Esophagus muscularis mucosa (tissue), 4 donors: ENCODE data around the gene CER1. TPM values are rescaled to one million over a fixed set of nuclear protein-coding genes. Genes with fewer than 3 reads are reported as not detected.

ENCODE experiments used
- DNase-seq: peaks from one replicate; pipeline ENCODE4 v3.0.0-alpha.2; 2017; ENCODE audit errors: extremely low spot score
- H3K27ac ChIP-seq, 4 donors: fragments of 200-600 bp; sonication (generic); replicated peaks in 1 of 4; 1 replicate in 3 of 4; 2 replicates in 1 of 4; pipeline ENCODE4 v1.5.1; 2016 to 2019; ENCODE audit warnings: mild to moderate bottlenecking in 1 of 4
- H3K27me3 ChIP-seq, 4 donors: fragments of 200-600 bp; sonication (generic); one replicate each; pipeline versions ENCODE4 v1.5.1 to v1.6.0; 2016 to 2019
- H3K36me3 ChIP-seq, 4 donors: fragments of 200-600 bp; sonication (generic); one replicate each; pipeline ENCODE4 v1.5.1; 2016 to 2019
- H3K4me1 ChIP-seq, 4 donors: fragments of 200-600 bp; sonication (generic); one replicate each; pipeline ENCODE4 v1.5.1; 2016 to 2019
- H3K4me3 ChIP-seq, 4 donors: fragments of 200-600 bp; sonication (generic); 1 replicate in 2 of 4; 2 replicates in 2 of 4; pipeline ENCODE4 v1.5.1; 2016 to 2019; ENCODE audit warnings: mild to moderate bottlenecking in 4 of 4, moderate library complexity in 1 of 4
- H3K9me3 ChIP-seq, 4 donors: fragments of 200-600 bp; sonication (generic); 1 replicate in 3 of 4; 2 replicates in 1 of 4; pipeline ENCODE4 v1.5.1; 2016 to 2019
- CTCF ChIP-seq, 3 experiments: fragments of 200-600 bp in 2 of 3; fragments of 450-650 bp in 1 of 3; sonication (generic) in 2 of 3; IDR thresholded peaks; one replicate each; pipeline ENCODE4 v1.5.1; 2017 to 2019; ENCODE audit warnings: antibody characterized with exemption in 3 of 3, mild to moderate bottlenecking in 2 of 3, moderate library complexity in 1 of 3
- EP300 ChIP-seq: sonication (generic); formaldehyde crosslinking; IDR thresholded peaks from one replicate; pipeline ENCODE4 v1.6.1; 2017; ENCODE audit warnings: antibody characterized with exemption
- POLR2A ChIP-seq: fragments of 450-650 bp; IDR thresholded peaks from one replicate; pipeline ENCODE4 v1.6.1; 2017; ENCODE audit warnings: antibody characterized with exemption, moderate library complexity, mild to moderate bottlenecking, low read depth
- POLR2AphosphoS5 ChIP-seq, 2 donors: sonication (generic); formaldehyde crosslinking; IDR thresholded peaks; one replicate each; pipeline ENCODE4 v1.6.1; 2017; ENCODE audit warnings: antibody characterized with exemption in 2 of 2
- WGBS: methylation state at CpG from one replicate; pipeline ENCODE4 v1.1.5; 2018; 5-methylcytosine and 5-hydroxymethylcytosine counted together
- intact Hi-C: fragments of 100-400 bp; cut with DNase I; formaldehyde crosslinking; loops from one replicate; pipeline ENCODE4 v1.15.1; 2023
- total RNA-seq, 4 donors: library from RNA; depleted of rRNA; stranded (reverse); fragments of >200 nt; gene quantifications; one replicate each; pipeline versions ENCODE4 v1.1.0 to v1.2.1, GENCODE V29; 2016

The CER1 gene
- total RNA-seq, 4 donors from 2014 or later: not detected

- intact Hi-C loops: no loop called here
- no peaks in the 10 kb centered on the region for H3K4me1 ChIP-seq
Observed at GRCh38 chr9:14715102-14715501, 7.4 kb downstream of the CER1 start.

GRCh38 chr9:14713187-14713767 lies 9.3 kb downstream of the CER1 start:
- no peak for DNase-seq
- 89% methylated on average over 3 of the region's 3 CpGs for WGBS
- intact Hi-C loops: no loop called here
- Histone ChIP-seq H3K27ac (no peak overlapping the region), H3K36me3 (no peaks in the 10 kb centered on the region), H3K27me3 (no peaks in the 10 kb centered on the region), H3K4me3 (no peak overlapping the region), H3K4me1 (no peaks in the 10 kb centered on the region), H3K9me3 (peaks cover 0 to 6% (median 0%) of the 10 kb centered on the region in 4 donors)
- TF ChIP-seq CTCF (IDR thresholded peaks at IDR 0.05): no peak
- TF ChIP-seq POLR2A: no peak
- no peak for TF ChIP-seq POLR2AphosphoS5 (IDR thresholded peaks at IDR 0.05)
- no peak for TF ChIP-seq EP300

More at GRCh38 chr9:14715102-14715501, 7.4 kb downstream of the CER1 start:
- peaks cover 0 to 2% (median 0%) of the 10 kb centered on the region in 4 donors for H3K27me3 ChIP-seq
- H3K36me3 ChIP-seq: no peaks in the 10 kb centered on the region
- no peak overlapping the region for H3K27ac ChIP-seq
- DNase-seq: no peak
- 59% methylated on average over 4 of the region's 4 CpGs for WGBS
- H3K4me3 ChIP-seq: no peak overlapping the region
- TF ChIP-seq CTCF (IDR thresholded peaks at IDR 0.05) (no peak), POLR2AphosphoS5 (IDR thresholded peaks at IDR 0.05) (no peak), POLR2A (no peak), EP300 (no peak)
- H3K9me3 ChIP-seq: peaks cover 0 to 4% (median 0%) of the 10 kb centered on the region in 4 donors

DNA sequence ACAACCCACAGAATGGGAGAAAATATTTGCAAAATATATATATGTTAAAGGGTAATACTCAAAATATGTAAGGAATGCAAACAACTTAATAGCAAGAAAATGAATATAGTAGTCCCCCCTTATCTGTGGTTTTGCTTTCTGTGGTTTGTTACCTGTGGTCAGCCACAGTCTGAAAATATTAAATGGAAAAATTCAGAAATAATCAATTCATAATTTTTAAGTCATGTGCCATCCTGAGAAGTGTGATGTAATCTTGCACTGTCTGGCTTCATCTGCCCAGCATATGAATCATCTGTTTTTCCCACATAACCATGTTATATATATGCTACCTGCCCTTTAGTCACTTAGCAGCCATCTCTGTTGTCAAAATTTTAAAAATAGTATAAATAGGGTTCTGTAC lies 11.7 kb downstream of the CER1 start:
- Histone ChIP-seq H3K4me1 (no peaks in the 10 kb centered on the region), H3K36me3 (no peaks in the 10 kb centered on the region), H3K27me3 (no peaks in the 10 kb centered on the region), H3K4me3 (no peak overlapping the region), H3K27ac (no peak overlapping the region), H3K9me3 (peaks cover 0 to 14% (median 5%) of the 10 kb centered on the region in 4 donors)
- no peak for DNase-seq
- intact Hi-C loops: no loop called here
- TF ChIP-seq POLR2A (no peak), POLR2AphosphoS5 (IDR thresholded peaks at IDR 0.05) (no peak), EP300 (no peak), CTCF (IDR thresholded peaks at IDR 0.05) (no peak)

DNA sequence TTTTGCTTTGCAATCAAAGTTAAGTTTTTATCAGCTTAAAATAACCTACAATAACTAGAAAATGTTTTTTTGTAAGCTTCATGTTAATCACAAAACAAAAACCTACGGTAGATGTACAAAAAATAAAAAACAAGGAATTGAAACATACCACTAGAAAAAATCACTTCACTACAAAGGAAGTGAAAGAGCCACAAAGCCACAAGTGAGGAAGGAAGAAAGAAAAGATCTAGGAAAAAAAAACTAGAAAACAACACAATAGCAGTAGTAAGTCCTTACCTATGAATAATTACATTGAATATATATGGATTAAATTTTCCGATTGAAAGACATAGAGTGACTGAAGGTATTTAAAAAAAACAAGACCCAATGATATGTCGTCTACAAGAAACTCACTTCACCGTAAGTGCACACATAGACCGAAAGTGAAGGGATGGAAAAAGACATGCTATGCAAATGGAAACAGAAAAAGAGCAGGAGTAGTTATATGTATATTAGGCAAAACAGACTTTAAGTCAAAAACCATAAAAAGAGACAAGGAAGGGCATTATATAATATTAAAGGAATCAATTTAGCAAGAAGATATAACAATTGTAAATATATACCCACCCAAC lies 15.9 kb downstream of the CER1 start:
- DNase-seq: no peak
- H3K27ac ChIP-seq: no peak overlapping the region
- no peak overlapping the region for H3K4me3 ChIP-seq
- H3K27me3 ChIP-seq: no peaks in the 10 kb centered on the region
- intact Hi-C loops: no loop called here
- 89% methylated on average over 5 of the region's 5 CpGs for WGBS
- H3K36me3 ChIP-seq: no peaks in the 10 kb centered on the region
- peaks cover 0 to 30% (median 22%) of the 10 kb centered on the region in 4 donors for H3K9me3 ChIP-seq
- TF ChIP-seq POLR2A (no peak), CTCF (IDR thresholded peaks at IDR 0.05) (no peak), POLR2AphosphoS5 (IDR thresholded peaks at IDR 0.05) (no peak), EP300 (no peak)
- no peaks in the 10 kb centered on the region for H3K4me1 ChIP-seq

- DNase-seq: no peak
- no peaks in the 10 kb centered on the region for H3K27me3 ChIP-seq
- no peaks in the 10 kb centered on the region for H3K36me3 ChIP-seq
- H3K9me3 ChIP-seq: peaks cover 0 to 27% (median 22%) of the 10 kb centered on the region in 4 donors
- intact Hi-C loops: no loop called here
- H3K4me3 ChIP-seq: no peak overlapping the region
- no peak for TF ChIP-seq EP300
- no peak for TF ChIP-seq CTCF (IDR thresholded peaks at IDR 0.05)
- TF ChIP-seq POLR2A: no peak
- no peak for TF ChIP-seq POLR2AphosphoS5 (IDR thresholded peaks at IDR 0.05)
- no peaks in the 10 kb centered on the region for H3K4me1 ChIP-seq
- H3K27ac ChIP-seq: no peak overlapping the region
Observed at GRCh38 chr9:14705079-14705478, 17.5 kb downstream of the CER1 start.
